OCI-LY1 (cell line): Measurements from ENCODE around the gene CSRP1.

Experiments used
- EZH2 ChIP-seq: fragments of 200-600 bp; sonication (generic), shearing (Covaris generic); IDR thresholded peaks from 2 replicates; pipeline ENCODE4 v1.8.0; 2017; ENCODE audit warnings: borderline replicate concordance, mixed run types, mild to moderate bottlenecking, antibody characterized with exemption, low read length, moderate library complexity, mixed read lengths
- TF ChIP-seq, protein P1 (sequence below): fragments of 200-600 bp; sonication (generic), shearing (Covaris generic); IDR thresholded peaks from 2 replicates; pipeline ENCODE4 v1.5.1; 2017; ENCODE audit warnings: mild to moderate bottlenecking, antibody characterized with exemption, low read length, moderate library complexity, mixed read lengths

DNA sequence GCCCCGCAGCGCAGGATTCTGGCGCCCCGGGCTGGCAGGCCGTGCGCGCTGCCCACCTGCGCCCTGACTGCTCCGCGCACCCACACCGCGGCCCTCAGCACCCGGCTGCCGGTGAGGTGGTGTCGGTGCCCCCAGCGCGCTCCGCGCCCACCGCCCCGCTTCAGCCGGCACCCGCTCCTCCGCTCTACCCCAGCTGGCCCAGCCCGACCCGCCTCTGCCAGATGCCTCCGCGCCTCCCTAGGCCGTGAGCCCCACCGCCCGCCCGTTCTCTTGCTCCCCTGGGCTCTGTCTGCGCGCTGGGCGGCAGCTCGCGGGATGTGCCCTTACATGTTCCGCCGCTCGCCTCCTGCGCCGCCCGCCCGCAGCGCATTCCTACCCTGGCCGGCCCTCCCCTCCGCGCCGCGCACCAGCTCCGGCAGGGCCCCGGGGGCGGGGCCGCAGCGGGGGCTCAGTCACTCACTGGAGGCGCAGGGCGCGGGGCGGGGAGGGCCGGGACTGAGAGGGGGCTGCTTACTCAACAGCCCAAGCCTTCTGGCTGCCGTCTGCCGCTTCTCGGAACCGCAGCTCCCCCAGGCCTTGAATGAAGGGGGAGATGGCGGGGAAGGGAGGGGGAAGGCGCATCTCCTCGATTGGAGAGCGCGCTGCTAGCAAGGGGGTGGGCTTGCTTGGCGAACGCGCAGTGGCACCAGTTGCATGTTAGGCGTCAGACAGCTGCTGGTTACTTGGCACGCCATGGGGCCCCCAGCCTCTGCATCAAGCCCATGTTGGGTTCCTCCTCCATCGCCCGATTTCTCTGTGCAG lies 37.9 kb downstream of the CSRP1 start, which contains the start of gene PHLDA3:
- TF ChIP-seq, protein P1, sequence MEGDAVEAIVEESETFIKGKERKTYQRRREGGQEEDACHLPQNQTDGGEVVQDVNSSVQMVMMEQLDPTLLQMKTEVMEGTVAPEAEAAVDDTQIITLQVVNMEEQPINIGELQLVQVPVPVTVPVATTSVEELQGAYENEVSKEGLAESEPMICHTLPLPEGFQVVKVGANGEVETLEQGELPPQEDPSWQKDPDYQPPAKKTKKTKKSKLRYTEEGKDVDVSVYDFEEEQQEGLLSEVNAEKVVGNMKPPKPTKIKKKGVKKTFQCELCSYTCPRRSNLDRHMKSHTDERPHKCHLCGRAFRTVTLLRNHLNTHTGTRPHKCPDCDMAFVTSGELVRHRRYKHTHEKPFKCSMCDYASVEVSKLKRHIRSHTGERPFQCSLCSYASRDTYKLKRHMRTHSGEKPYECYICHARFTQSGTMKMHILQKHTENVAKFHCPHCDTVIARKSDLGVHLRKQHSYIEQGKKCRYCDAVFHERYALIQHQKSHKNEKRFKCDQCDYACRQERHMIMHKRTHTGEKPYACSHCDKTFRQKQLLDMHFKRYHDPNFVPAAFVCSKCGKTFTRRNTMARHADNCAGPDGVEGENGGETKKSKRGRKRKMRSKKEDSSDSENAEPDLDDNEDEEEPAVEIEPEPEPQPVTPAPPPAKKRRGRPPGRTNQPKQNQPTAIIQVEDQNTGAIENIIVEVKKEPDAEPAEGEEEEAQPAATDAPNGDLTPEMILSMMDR, result no peak
- TF ChIP-seq EZH2, result no peak
